Keratinocyte (primary cell): ENCODE results near the gene ATPAF1. TPM values are rescaled to one million over a fixed set of nuclear protein-coding genes. Genes with fewer than 3 reads are reported as not detected.
"Not testable (repeated sequence)": the region's sequence is repeated elsewhere in the genome, so short reads cannot be mapped to it uniquely, and the experiment has no call there.

Source experiments
- DNase-seq: peaks from one replicate; pipeline ENCODE4 v3.0.0-alpha.2; 2011; ENCODE audit warnings: low read depth, missing footprints, low spot score
- FAIRE-seq: peaks from 2 replicates; lab custom pipeline; 2011; peaks lifted over from hg19 to GRCh38; lab: Jason Lieb, UNC
- H2AFZ ChIP-seq: 2 replicates; pipeline ENCODE4 v1.6.0; 2012; ENCODE audit warnings: low read length, control low read depth, inconsistent platforms; ENCODE audit not compliant: control insufficient read depth
- H3K27ac ChIP-seq: 2 replicates; pipeline ENCODE4 v1.5.1; 2011; ENCODE audit warnings: low read length; ENCODE audit not compliant: control insufficient read depth, insufficient read depth
- H3K27me3 ChIP-seq: 3 replicates; pipeline ENCODE4 v1.6.0; 2011; ENCODE audit warnings: low read length; ENCODE audit not compliant: control insufficient read depth, insufficient read depth; ENCODE audit errors: extremely low read depth
- H3K36me3 ChIP-seq, 2 experiments: 2 replicates in 1 of 2; 3 replicates in 1 of 2; pipeline ENCODE4 v1.5.1; 2011; ENCODE audit warnings: low read length in 2 of 2, mild to moderate bottlenecking in 1 of 2; ENCODE audit not compliant: control insufficient read depth in 2 of 2, insufficient read depth in 2 of 2; ENCODE audit errors: extremely low read depth in 1 of 2
- H3K4me1 ChIP-seq: 3 replicates; pipeline ENCODE4 v1.5.1; 2011; ENCODE audit warnings: low read length; ENCODE audit not compliant: control insufficient read depth, insufficient read depth; ENCODE audit errors: extremely low read depth
- H3K4me2 ChIP-seq: 3 replicates; pipeline ENCODE4 v1.6.0; 2011; ENCODE audit warnings: low read depth, low read length; ENCODE audit not compliant: control insufficient read depth, insufficient read depth; ENCODE audit errors: extremely low read depth
- H3K4me3 ChIP-seq, 3 experiments: fragments of 200-600 bp in 1 of 3; sonication (generic) in 1 of 3; 2 replicates in 2 of 3; 3 replicates in 1 of 3; pipeline ENCODE4 v1.5.1; 2011 to 2016; ENCODE audit warnings: low read length in 3 of 3, mild to moderate bottlenecking in 3 of 3, control low read depth in 2 of 3, inconsistent platforms in 1 of 3, low read depth in 1 of 3, mixed read lengths in 1 of 3, mixed run types in 1 of 3, moderate library complexity in 1 of 3; ENCODE audit not compliant: control insufficient read depth in 2 of 3, insufficient read depth in 2 of 3; ENCODE audit errors: extremely low read depth in 1 of 3
- H3K79me2 ChIP-seq: 2 replicates; pipeline ENCODE4 v1.6.0; 2012; ENCODE audit warnings: low read length; ENCODE audit not compliant: control insufficient read depth, insufficient read depth
- H3K9ac ChIP-seq: 3 replicates; pipeline ENCODE4 v1.6.0; 2011; ENCODE audit warnings: low read length; ENCODE audit not compliant: control insufficient read depth, insufficient read depth; ENCODE audit errors: extremely low read depth
- H3K9me1 ChIP-seq: 3 replicates; pipeline ENCODE4 v1.6.0; 2011; ENCODE audit warnings: low read length; ENCODE audit not compliant: control insufficient read depth, insufficient read depth; ENCODE audit errors: extremely low read depth
- H3K9me3 ChIP-seq: 2 replicates; pipeline ENCODE4 v1.5.1; 2012; ENCODE audit warnings: low read depth, low read length; ENCODE audit not compliant: control insufficient read depth
- H4K20me1 ChIP-seq: 3 replicates; pipeline ENCODE4 v1.6.0; 2011; ENCODE audit warnings: low read length; ENCODE audit not compliant: control insufficient read depth, insufficient read depth; ENCODE audit errors: extremely low read depth
- CTCF ChIP-seq, 3 experiments: IDR thresholded peaks in 1 of 3; conservative IDR thresholded peaks in 1 of 3; optimal IDR thresholded peaks in 1 of 3; 2 replicates in 2 of 3; 3 replicates in 1 of 3; pipeline versions ENCODE3 to v1.5.1; 2011; ENCODE audit warnings: low read length in 3 of 3, mild to moderate bottlenecking in 3 of 3, moderate library complexity in 2 of 3, control low read depth in 1 of 3, inconsistent platforms in 1 of 3; ENCODE audit not compliant: insufficient read depth in 2 of 3; ENCODE audit errors: extremely low read depth in 1 of 3
- EZH2 ChIP-seq: IDR thresholded peaks from one replicate; pipeline ENCODE4 v1.6.1; 2012; ENCODE audit warnings: inconsistent platforms, mild to moderate bottlenecking, low read length, moderate library complexity
- dilution Hi-C: fragments of 300-500 bp; cut with MboI; formaldehyde crosslinking; loops from one replicate; pipeline ENCODE4 v1.7.0; 2020; ENCODE audit warnings: low sequenced_read_pairs; ENCODE audit not compliant: extremely low pct_ligation_motif_present
- polyA plus RNA-seq, 5 experiments: library from polyadenylated mRNA; depleted of rRNA in 3 of 5; stranded (reverse) in 3 of 5; stranded (forward) in 1 of 5; unstranded in 1 of 5; fragments of >200 nt; gene quantifications; 1 replicate in 1 of 5; 2 replicates in 3 of 5; 3 replicates in 1 of 5; pipeline versions ENCODE4 v1.2.1 to v1.2.3, GENCODE V29; 2011 to 2012; ENCODE audit warnings: missing spikeins in 2 of 5, low read depth in 1 of 5, low replicate concordance in 1 of 5

Gene ATPAF1
- polyA plus RNA-seq, 1 donor (not counting 4 experiments of a cell fraction or from before 2014, with no cell fraction given): 55.6 TPM

DNA sequence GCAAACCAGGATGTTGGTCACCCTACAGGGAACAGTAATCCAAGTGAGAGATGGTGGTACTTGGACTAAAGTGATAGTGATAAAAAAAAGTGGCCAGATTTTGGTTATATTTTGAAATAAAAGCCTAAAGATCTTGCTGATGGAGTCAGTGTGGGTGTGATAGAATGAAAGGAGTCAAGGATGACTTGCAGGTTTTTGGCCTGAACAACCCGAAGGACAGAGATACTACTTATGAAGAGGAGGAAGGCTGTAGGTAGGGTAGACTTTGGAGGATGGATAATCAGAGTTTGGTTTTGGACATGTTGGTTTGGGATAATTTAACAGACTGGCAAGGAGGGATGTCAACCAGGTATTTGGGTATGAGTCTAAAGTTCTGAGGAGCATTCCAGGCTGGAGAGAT, 2.0 kb upstream of the ATPAF1 start:
- Histone ChIP-seq H4K20me1 (no peaks in the 10 kb centered on the region), H3K27ac (no peak overlapping the region), H2AFZ (no peak overlapping the region), H3K4me2 (no peak overlapping the region), H3K9me3 (no peaks in the 10 kb centered on the region), H3K79me2 (peaks cover 6% of the 10 kb centered on the region), H3K9ac (no peak overlapping the region), H3K9me1 (no peaks in the 10 kb centered on the region), H3K27me3 (no peaks in the 10 kb centered on the region), H3K4me1 (peaks cover 11% of the 10 kb centered on the region), H3K36me3 (peaks cover under 1 to 4% of the 10 kb centered on the region in 2 experiments), H3K4me3 (no peak overlapping the region)
- no peak for TF ChIP-seq CTCF (optimal IDR thresholded peaks at IDR 0.05 in 1 of 3, IDR thresholded peaks at IDR 0.05 in 1 of 3, conservative IDR thresholded peaks at IDR 0.05 in 1 of 3; ENCODE audit: extremely low read depth in 1 of 3, insufficient read depth in 2 of 3, low read length in 3 of 3)
- no peak for TF ChIP-seq EZH2
- dilution Hi-C loops: no loop called here
- FAIRE-seq (no peak), DNase-seq (no peak)

GRCh38 chr1:46665983-46666382, 2.2 kb downstream of the ATPAF1 start:
- H3K4me2 ChIP-seq: no peak overlapping the region
- H3K9ac ChIP-seq: no peak overlapping the region
- no peak for FAIRE-seq
- H4K20me1 ChIP-seq: no peaks in the 10 kb centered on the region
- no peaks in the 10 kb centered on the region for H3K27me3 ChIP-seq
- H3K9me1 ChIP-seq: no peaks in the 10 kb centered on the region
- H2AFZ ChIP-seq: no peak overlapping the region
- no peak overlapping the region for H3K4me3 ChIP-seq
- dilution Hi-C loops: no loop called here
- DNase-seq: no peak
- peaks cover 11% of the 10 kb centered on the region for H3K4me1 ChIP-seq
- TF ChIP-seq CTCF (optimal IDR thresholded peaks at IDR 0.05 in 1 of 3, IDR thresholded peaks at IDR 0.05 in 1 of 3, conservative IDR thresholded peaks at IDR 0.05 in 1 of 3; ENCODE audit: extremely low read depth in 1 of 3, insufficient read depth in 2 of 3, low read length in 3 of 3) (no peak), EZH2 (no peak)
- peaks cover 3 to 4% of the 10 kb centered on the region in 2 experiments for H3K36me3 ChIP-seq
- H3K27ac ChIP-seq: no peak overlapping the region
- H3K79me2 ChIP-seq: peaks cover 6% of the 10 kb centered on the region
- H3K9me3 ChIP-seq: no peaks in the 10 kb centered on the region

GRCh38 chr1:46662919-46663318, 5.2 kb downstream of the ATPAF1 start:
- H3K4me3 ChIP-seq, H3K4me1 ChIP-seq, H3K9me1 ChIP-seq, H3K36me3 ChIP-seq, H3K79me2 ChIP-seq, H3K9ac ChIP-seq, H3K9me3 ChIP-seq, DNase-seq, H2AFZ ChIP-seq, FAIRE-seq, H3K27me3 ChIP-seq, H4K20me1 ChIP-seq, H3K27ac ChIP-seq, dilution Hi-C loops, H3K4me2 ChIP-seq: not testable (repeated sequence)

DNA sequence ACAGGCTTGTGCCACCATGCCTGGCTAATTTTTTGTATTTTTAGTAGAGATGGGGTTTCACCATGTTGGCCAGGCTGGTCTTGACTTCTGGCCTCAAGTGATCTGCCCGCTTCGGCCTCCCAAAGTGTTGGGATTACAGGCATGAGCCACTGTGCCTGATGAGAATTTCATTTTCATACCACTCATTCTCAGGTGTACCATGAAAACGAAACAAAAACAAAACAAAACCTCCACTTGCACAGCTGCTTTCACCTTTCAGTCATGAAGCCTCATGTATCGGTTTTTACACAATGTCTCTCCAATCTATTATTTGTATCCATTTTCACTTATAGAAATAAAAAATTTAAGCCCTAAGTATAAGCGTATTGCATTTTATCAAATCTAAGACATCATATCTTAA, 8.0 kb downstream of the ATPAF1 start:
- dilution Hi-C loops, H4K20me1 ChIP-seq, H3K9me1 ChIP-seq, H3K4me2 ChIP-seq, H3K9me3 ChIP-seq, H3K79me2 ChIP-seq, H3K4me1 ChIP-seq, H3K9ac ChIP-seq, DNase-seq, H3K27me3 ChIP-seq, H2AFZ ChIP-seq, H3K27ac ChIP-seq, H3K4me3 ChIP-seq, FAIRE-seq: not testable (repeated sequence)
- peaks cover 9 to 14% of the 10 kb centered on the region in 2 experiments for H3K36me3 ChIP-seq
